Stimulated activated CD4-positive, alpha-beta T cell treated with anti-CD3 and anti-CD28 coated beads, Interleukin-1b, Interleukin-23, amount 100 ng/mL, for 48 hours (primary cell): ENCODE data around the gene DAB1.
"Not testable (repeated sequence)": the region's sequence is repeated elsewhere in the genome, so short reads cannot be mapped to it uniquely, and the experiment has no call there.

Experiments used
- DNase-seq: peaks from one replicate; pipeline ENCODE4 v3.0.0-alpha.2; 2020

DAB1 gene

DNA sequence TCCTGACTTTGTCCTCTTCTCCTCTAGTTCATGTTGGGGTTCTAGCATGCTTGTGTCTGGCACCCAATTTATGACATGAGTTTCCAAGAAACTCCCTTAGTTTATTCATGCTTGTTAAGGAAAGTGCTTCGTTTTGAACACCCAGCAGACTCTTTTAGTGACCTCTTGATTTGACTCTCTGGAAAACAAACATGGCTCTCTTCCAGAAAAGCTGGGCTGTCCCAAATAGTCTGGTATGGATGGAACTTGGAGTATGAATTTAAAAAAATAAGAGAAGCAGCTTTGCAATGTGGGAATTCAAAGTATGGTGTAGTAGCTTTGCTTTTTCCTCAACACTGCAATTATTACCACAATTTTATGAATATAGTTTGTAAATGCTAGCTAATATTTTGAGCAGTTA, 314.6 kb downstream of the DAB1 start:
- no peak for DNase-seq

DNA sequence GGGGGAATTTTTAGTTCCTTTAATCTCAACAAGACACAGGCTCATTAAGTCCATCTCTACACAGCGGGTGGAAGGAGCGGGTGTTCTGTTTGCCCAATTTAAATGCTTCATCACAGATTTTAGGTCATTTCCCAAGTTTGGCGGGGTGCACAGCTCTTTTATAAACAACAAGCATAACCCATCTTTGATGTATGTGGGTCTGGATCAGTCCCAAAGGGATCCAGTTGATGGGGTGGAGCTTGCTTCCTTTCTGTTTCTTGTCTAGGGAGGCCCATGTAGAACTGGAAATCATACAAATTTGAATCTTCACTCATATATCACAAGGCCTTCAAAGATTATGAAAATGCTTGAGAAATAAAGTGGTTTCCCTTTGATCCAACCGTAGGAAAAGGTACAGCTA, 317.6 kb downstream of the DAB1 start:
- DNase-seq = no peak

DNA sequence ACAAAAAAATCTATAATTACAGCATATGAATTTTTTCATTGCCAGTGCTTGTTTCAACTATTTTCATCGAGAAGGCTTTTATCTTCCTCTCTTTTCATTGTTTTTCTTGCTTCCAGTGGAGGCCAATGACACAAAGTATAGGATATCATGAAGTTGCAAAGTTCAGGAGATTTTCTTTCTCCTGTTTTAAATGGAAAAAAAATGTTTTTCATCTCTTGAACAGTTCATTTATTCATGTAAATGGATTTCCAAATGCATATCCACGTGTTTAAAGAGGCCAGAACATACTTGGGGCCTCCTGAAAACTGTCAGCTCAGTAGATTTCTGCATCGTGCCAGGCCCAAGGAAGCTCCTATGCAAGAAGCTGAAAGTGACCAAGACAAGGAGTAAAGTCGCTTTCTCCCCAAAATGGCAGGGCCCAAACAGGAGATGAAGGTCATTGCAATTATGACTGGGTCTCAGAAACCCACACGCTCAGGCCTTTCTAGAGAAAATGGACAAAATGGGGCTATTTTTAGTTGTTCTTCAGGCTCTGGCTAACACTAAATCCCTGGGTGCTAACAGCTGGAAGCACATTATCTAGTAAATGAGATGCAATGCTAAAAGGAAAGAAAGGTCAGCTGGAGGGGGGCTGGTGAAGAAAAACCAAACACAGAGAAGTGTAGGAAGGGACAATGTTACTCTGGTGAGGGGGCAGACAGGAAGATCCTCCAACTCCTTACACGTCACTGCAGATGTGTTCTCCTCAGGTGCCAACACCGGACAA, 321.1 kb downstream of the DAB1 start:
- DNase-seq = no peak

DNA sequence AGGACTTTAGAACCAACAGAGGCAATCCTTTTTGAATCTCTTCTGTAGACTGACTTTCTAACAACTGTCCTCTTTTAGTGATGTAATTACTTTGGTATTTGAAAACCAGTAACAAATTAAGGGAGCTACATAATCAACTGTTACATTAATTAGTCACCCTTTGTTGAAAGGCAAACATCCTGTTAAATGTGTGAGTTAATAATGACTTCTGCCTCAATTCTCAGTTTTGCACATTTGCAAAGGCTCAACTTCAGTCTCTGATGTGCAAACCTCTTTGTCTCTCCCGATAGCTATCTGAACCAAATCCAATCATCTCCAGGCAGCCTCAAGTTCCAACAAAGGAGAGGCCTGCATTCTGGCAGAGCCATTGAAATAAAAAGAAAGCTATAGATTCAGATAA, 322.7 kb downstream of the DAB1 start:
- DNase-seq = no peak

DNA sequence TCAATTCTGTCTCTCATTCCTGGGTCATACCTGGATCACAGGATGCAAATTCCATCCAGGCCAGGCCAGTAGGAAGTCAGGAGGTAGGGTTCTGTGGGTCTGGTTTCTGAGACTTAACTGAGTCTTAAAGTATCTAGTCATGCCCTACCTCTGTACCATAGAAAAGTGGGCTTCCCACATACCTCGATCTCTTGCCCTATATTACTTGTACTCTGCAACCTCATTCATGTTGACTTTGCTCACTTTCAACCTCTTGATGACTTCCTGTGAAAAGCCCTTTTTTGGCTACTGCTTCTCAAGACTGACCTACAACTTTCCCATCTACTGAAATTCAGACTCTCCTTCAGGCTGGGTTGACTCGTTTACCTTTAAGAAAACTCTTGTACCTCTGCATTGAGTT, 329.1 kb downstream of the DAB1 start:
- DNase-seq = no peak

DNA sequence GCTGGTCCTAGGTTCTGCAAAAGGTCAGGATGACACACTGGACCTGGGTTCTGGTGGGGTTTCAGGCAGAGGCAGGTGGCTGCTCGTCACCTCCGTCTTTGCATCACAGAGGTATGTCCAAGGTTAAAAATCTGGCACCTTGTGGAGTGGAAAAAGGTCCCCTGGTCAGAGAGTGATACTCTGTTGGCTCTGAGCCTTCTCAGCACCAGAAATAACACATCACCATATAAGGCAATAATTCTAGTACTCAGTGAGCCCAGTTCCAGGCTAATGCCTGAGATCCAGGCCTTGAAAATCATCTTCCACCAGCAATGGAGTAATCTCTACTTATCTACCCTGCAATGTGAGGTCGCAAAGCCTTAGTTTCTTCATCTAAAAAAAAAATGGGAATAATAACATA, 330.7 kb downstream of the DAB1 start:
- no peak for DNase-seq

DNA sequence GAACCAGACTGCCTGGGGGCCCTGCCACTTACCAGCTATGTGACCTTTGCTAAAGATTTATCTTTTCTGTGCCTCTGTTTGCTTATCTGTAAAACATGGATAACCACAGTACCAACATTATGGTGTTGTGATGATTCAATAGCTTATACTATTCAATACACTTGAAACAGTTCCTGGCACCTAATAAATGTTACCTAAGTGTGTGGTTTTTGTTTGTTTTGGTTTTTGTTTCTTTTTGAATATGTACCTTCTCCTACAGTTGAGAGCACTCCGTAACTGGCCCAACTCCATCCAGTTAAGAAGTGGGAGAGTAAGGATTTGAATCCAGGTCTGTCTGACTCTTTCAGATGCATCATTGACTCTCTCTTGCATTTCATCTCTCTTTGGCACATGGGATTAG, 332.2 kb downstream of the DAB1 start:
- no peak for DNase-seq

DNA sequence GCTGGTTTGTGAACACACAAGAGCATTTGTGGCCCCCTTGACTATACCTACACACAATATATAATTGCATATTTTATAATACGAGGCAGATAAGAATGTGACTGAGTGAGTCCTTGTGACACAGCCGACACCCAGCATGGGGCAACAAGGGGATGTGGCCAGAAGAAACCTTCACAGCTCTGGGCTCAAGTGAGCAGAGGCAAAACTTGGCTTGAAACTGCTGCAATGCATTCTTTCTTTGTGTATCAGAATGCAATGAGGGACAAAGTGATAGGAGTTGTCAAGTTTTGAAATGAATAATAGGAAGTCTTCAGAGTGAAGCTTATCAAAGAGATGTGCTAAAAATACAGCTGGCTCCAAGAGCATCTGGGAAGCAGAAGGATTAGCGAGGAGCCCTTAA, 334.0 kb downstream of the DAB1 start:
- no peak for DNase-seq

DNA sequence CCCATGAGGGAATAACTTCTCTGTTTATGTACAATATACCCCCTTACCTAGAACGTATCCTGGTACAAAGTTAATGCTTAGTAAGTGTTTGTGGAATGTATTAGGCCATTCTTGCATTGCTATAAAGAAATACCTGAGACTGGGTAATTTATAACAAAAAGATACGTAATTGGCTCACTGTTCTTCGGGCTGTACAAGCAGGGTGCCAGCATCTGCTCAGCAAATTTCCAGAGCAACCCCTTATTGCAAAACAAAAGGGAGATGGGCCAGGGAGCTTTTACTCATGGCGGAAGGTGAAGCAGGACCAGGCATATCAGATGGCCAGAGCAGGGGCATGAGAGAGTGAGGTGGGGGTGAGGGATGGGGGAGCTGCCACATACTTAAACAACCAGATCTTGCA, 334.6 kb downstream of the DAB1 start:
- DNase-seq = no peak

DNA sequence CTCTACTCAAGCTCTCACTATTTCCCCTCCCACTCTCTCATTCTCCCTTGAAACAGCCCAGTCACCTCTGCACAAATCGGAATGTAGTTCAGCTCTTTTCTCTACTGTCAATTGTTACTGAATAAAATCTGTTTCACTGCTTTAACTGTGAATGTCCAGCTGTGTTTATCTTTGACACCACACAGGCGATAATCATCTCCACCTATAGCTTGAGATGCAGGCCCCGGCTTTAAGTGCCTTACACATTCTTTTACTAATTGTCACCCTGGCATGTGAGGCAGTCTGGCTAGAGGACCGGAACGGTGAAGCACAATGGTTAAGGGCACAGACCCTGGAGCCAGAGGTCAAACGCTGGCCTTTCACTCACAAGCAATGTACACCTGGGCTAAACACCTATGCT, 335.2 kb downstream of the DAB1 start:
- no peak for DNase-seq

DNA sequence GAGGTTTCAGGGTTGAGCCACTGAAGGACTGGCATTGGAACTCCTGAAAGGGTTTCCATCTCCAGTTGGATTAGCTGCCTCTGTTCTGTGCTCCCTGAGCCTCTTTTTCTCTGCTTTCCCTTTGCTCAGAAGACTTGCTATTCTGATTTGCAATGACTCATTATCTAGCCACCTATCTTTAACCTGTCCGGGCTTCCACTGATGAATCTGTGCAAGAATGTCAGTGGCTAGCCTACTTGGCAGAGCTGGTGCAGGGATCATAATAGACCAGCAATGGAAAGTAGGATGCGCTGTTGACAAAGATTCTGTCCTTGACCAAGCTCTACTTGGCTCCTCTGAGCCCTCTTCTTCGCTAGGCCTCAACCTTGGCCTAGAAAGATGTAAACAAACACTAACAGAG, 336.2 kb downstream of the DAB1 start:
- not testable (repeated sequence) for DNase-seq

DNA sequence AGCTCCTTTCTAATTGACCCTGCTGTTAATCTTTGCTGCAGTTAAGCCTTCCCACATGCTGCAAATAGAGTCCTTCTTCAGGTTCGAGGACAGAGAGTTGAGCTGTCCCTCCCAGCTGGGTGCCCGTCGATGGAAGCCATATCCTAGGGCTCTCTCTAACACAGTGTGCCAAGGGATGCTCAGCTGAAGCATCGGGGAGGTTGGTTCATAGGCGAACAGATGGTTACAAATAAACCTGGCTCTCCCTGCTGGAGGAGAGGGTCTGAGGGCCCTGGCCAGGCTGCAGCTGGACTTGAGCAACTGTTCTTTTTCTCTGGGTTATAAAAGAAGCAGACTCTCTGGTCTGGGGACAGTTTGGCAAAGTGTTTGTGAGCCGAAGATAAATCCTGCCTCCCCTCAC, 337.7 kb downstream of the DAB1 start:
- no peak for DNase-seq

DNA sequence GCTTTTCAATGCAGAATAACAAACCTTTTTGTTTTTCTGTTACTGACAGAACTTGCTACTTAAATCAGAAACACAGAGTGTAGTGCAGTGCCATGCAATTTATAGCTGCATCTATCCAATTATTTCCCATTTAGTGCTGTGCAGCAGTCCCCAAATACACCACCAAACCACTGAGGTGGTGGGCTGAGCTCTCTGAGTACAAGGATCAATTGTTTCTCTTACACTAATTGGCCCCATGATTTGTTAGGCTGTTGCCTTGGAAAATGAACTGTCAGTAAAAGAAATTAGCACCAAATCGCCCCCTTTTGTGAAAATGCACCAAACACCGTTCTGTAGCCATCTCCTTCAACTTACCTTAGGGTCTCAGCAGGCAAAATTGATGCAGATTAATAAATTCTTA, 339.2 kb downstream of the DAB1 start:
- no peak for DNase-seq

DNA sequence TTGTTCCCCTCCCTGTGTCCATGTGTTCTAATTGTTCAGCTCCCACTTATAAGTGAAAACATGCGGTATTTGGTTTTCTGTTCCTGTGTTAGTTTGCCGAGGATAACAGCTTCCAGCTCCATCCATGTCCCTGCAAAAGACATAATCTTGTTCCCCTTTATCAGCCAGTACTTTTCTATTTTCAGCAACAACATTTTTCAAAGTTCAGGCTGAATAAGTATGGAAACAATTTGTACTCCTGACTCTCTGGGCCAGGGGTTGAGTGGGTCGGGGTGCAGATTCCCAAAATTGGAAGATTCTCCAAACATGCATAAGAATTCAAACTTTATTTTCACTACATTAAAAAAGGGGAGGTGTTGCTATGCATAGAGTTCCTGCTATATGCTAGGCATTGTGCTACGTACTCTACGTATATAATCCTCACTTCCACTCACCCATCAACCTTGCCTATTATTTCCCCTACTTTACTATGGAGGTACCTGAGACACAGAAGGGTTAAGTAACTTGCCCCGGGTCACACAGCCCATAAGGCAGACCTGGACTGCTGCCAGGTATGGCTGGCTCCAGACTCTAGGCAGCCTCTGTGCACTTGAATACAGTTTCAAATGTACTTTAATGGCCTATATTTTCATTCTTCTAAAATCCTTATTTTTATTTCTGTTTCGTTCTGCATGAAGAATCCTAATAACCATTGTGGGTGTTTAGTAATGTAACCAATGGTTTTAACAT, 341.0 kb downstream of the DAB1 start:
- no peak for DNase-seq

DNA sequence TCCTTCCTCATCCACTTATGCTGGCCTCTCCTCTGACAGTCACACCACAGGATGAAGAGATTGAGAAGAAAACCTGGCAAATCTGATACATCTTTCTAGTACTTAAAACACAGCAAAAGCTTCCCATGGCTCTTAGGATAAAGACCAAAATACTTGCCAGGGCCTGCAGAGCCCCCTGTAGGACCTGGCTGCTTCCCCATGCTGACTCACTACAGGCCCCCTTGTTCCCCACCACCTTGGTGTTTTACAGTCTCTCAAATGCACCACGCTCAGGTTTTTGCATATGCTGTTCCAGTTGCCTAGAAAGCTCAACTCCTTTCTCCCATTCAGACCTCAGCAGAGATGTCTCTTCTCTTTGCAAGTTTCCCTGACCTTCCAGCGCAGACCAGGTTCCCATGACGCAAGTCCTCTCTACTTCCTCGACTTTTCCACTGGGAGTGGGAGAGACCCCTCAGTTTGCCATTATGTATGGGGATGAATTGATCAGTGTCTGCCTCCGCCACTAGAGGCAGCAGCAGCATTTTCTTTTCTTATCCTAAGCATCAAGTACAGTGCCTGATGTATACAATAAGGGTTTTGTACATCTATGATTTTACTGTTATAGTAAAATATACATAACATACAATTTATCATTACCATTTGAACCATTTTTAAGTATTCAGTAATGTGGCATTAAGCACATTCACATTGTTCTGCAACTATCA, 344.3 kb downstream of the DAB1 start:
- DNase-seq = no peak

DNA sequence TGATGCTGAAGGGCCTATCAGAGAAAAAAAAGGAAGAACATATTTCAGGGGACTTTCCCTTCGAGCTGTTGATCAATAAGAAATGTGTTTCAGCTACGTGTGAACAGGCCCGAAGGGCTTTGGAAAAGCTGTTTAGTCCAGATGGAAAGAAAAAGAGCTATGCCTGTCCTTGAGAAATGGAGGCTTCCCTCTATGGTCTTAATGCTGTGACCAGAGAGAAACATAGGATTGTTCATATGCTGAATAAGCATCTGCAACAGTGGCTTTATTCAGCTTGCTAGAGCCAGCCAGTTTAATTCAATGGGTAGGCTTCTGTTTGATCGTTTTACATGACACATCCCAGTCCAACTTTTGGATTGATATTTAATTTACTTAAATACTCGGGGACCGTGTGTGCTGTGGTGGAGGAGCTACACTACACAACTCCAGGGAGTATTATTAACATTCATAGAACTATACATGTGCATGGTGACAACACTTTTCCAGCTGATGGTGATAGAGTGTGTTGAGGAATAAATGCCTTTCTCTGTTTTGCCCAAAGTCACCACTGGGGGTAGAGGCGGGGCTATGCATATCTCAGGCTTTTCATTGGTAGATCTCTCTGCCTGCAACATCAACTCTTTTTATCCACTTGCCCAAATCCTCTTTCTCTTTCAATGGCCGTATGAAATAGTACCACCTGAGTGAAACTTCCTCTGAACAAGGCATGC, 351.3 kb downstream of the DAB1 start:
- DNase-seq = no peak

DNA sequence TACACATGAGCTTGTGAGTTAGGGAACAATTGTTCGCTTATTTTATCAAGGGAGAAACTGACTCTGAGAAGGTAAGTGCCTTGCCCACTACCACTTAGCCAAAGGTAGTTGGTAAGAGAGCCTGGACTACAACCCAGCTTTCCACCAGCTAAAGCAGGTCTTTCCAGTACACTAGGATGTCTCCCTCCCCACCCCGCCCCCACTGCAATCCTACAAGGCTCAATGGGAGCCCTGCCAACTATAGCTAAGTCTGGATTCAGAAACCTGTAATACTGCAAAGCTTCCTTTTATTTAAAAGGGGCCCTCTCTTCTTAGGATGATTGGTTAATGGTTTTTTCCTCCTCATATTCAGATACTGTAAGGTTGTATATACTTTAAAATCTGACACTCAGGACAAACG, 356.0 kb downstream of the DAB1 start:
- DNase-seq = no peak

DNA sequence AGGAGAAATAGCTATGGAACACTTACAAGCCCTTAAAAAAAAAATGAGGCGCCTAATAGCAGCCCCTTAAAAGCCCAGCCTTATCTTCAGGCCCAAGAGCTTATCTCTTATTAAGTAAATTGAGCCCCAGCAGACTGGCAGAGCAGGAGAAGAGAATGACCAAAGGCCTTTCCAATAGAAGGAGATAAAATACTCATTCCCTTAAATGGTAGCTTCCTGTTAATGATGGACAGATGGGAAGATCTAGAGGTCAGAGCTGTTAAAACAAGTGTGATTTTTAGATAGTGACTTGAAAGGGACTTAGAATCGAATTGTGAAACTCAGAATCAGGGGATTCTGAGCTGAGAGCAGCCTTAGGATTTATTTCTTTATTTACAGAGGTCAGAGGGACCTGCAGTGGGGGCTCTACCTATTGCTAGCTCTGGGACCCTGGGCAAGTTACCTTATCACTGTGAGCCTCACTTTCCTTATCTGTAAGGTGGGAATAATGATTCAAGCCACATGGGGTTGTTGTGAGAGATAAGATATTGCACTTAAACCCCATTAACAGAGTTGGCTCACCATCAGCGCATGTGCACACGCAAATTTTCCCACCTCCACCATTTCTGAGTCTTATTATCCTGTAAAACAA, 356.8 kb downstream of the DAB1 start:
- no peak for DNase-seq

DNA sequence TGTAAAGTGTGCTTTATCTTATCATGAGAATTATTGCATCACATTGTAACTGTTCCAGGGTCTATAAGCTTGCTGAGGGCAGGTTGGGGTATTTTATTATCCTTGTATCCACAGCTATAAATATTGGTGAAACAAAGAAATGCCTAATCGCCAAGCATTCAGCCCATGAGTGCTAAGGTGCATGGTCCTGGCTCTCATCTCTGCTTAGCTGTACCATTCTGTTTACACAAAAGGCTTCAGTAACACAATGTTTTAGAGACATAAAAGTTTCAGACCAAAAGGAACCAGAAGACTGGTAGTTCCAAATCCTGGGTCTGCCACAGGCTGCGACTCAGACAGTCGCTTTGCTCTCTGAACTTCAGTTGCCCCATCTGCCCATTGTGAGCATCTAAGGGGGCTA, 358.4 kb downstream of the DAB1 start:
- no peak for DNase-seq

DNA sequence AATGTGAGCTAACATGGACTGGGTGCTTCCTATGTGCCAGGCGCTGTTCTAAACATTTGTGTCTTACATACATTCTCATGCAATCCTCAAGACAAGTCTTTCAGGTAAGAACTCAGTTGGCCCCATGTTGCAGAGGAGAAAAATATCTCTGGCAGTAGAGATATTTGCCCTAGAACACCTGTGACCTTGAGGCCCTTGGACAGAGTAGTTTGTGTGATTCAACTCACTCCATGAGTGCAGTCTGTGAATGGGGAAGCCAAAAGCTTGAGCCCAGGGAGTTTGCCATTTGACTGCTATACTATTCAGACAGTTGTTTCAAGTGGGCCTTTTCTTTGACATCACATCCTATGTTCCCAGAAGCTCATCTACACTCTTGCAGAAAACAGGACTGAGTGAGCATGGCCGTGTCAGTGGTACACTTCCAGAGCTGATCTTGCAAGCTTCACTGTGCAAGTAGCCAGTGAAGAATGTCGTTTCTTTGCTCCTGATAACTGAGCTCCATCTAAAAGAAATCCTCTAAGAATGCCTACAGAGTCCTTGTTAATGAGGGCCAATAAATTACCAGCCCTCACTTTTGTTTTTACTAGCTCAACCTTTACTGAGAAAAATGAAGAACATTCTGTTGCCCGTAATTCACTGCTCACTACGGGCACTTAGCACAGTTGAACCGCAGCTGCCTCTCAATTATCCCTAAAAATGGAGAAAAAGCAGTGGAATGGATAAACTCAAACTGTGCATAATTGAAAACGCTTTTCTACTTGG, 359.3 kb downstream of the DAB1 start:
- DNase-seq = no peak

DNA sequence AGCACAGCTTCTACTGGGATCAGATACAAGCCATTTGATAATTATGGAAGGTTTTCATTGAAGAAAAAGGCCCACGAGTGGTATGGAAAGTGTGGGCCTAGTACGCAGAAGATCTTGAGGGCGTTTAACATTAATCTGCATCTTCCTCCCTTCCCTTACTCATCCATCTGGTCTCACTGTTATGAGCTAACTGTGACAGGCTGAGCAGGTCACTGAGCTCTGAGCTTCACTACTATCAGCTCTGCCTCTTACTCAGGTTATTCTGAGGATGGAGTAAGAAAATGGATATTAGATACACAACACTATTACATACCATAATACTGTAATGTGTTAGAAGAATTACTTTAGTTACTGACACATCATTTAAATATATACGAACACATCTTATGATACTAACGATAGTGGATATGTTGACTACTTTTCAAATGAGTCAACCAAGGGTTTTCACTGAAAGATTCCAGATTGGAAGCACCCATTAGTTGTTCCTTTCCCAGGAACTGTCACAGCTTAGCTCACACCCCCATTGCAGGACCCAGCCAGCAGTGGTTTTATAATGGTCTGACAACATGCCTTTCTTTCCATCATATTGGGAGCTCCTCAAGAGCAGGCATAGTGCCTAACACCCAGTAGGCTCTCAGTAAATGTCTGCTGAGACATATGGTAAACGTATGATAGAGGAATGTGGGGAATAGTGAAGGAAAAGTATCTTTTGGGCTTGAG, 360.3 kb downstream of the DAB1 start:
- no peak for DNase-seq

DNA sequence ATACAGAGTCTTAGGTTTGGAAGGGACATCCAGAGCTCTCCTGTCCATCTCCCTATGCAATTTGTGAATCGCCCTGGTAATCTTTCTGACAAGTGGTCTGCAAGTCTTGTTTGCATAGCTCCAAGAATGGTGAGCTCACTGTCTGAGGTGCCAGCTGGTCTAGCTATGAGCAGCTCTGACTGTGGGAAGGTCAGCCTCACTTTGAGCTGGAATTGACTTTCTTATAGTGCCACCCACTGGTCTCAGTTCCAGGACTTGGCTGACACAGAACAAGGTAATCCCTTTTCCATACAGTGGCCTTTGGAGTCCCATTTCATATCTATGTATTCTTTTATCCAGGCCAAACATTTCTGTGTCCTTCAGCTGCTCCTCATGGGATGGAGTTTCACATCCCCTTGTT, 362.5 kb downstream of the DAB1 start:
- no peak for DNase-seq
